Nephron progenitor cell (in vitro differentiated cells): Measurements from ENCODE around the gene CR1.

Experiments used
- DNase-seq: peaks from one replicate; pipeline ENCODE4 v3.0.0; 2021
- H3K27ac Mint-ChIP-seq: 2 replicates; pipeline ENCODE4 v1.8.0; 2021; ENCODE audit warnings: mild to moderate bottlenecking, moderate library complexity, mixed read lengths
- H3K27me3 Mint-ChIP-seq: 2 replicates; pipeline ENCODE4 v1.8.0; 2021; ENCODE audit warnings: mild to moderate bottlenecking, low read depth, mixed read lengths; ENCODE audit not compliant: poor library complexity
- H3K36me3 Mint-ChIP-seq: 2 replicates; pipeline ENCODE4 v1.8.0; 2021; ENCODE audit warnings: low read depth, mixed read lengths
- H3K4me1 Mint-ChIP-seq: 2 replicates; pipeline ENCODE4 v1.8.0; 2021; ENCODE audit warnings: mixed read lengths
- H3K4me3 Mint-ChIP-seq: 2 replicates; pipeline ENCODE4 v1.8.0; 2021; ENCODE audit warnings: mild to moderate bottlenecking, moderate library complexity, mixed read lengths
- H3K9me3 Mint-ChIP-seq: 2 replicates; pipeline ENCODE4 v1.8.0; 2021; ENCODE audit warnings: mild to moderate bottlenecking, moderate library complexity, mixed read lengths
- CTCF ChIP-seq: fragments of 200-600 bp; sonication (generic); IDR thresholded peaks from 2 replicates; pipeline ENCODE4 v1.5.0; 2021; ENCODE audit warnings: antibody characterized with exemption

The CR1 gene

DNA sequence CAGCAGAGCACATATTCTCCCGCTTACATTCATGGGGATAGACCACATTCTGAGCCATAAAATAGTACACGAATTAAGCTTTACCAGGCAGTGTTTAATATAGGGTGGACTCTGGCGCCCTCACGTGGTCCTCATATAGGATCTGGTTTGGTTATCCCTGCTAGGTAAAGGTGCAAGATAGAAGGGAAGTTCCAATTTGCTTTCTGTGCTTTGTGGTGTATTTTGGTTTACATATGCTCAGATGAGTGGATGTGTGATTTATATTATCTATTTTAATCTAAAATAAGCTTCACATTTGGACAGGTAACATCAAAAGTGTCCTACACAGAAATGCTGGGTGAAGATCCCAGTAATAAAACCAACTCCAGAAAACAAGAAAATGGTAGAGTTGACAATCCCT, 3.6 kb downstream of the CR1 start:
- no peaks in the 10 kb centered on the region for H3K36me3 Mint-ChIP-seq
- peak; percentile 62 for DNase-seq
- H3K4me3 Mint-ChIP-seq: no peak overlapping the region
- H3K27me3 Mint-ChIP-seq: peaks cover 36% of the 10 kb centered on the region
- TF ChIP-seq CTCF: peak; percentile 80
- no peaks in the 10 kb centered on the region for H3K9me3 Mint-ChIP-seq
- H3K27ac Mint-ChIP-seq: no peak overlapping the region
- H3K4me1 Mint-ChIP-seq: peaks cover 5% of the 10 kb centered on the region

DNA sequence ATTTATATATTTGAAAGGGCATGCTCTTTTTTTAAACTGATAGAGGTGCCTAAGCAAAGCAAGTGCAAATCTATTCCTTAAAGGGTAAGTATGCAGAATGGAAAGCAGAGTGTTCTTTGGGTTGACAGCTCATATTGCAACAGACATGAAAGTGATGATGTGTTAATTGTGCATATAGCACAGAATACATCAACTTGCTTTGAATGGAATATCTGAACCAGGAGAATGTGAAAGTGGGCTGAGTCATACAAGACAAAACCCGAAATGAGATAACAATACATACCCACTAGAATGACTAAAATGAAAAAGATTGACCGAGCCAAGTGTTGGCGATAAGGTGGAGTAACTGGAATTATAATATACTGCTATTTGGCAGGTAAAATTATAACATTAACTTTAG, 4.3 kb downstream of the CR1 start:
- Mint-ChIP-seq H3K27ac (no peak overlapping the region), H3K4me1 (peaks cover 5% of the 10 kb centered on the region), H3K4me3 (no peak overlapping the region), H3K36me3 (no peaks in the 10 kb centered on the region), H3K27me3 (peaks cover 38% of the 10 kb centered on the region), H3K9me3 (no peaks in the 10 kb centered on the region)
- no peak for TF ChIP-seq CTCF
- DNase-seq: no peak

DNA sequence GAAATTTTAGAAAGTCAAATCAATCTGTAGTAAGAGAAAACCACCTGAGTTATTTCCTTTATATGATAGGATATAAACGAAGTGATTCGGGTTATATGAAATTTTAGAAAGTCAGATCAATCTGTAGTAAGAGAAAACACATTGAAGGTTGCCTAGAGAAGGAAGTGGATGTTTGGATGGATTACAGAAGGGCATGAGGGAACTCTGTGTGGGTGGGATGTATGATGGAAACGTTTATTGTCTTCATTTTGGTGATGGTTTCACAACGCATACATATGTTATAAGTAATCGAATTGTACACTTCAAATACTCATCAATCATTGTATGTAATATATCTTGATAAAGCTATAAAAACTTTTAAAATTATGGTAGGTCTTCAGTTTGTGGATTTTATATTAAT, 5.1 kb downstream of the CR1 start:
- Mint-ChIP-seq H3K4me3 (no peak overlapping the region), H3K27ac (no peak overlapping the region), H3K9me3 (no peaks in the 10 kb centered on the region), H3K27me3 (peaks cover 38% of the 10 kb centered on the region), H3K36me3 (no peaks in the 10 kb centered on the region), H3K4me1 (no peaks in the 10 kb centered on the region)
- no peak for DNase-seq
- no peak for TF ChIP-seq CTCF

DNA sequence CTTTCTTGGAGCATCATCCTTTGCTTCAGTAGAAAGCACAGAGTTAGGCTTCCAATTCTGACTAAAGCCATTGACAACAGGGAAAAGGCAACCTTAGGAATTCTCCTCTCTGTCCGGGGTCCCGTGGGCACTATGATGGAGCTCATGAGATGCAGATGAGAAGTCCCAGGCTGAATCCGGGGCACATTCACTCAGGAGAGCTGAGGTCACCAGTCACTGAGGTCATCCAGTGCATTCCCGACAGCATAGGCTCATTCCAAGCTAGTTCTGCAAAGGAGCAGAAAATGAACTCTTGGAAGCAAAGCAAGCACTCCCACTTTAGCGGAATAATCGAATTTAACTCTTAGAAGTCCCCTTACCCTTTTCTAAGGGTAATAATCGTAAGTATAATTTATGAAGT, 6.8 kb downstream of the CR1 start:
- no peaks in the 10 kb centered on the region for H3K4me1 Mint-ChIP-seq
- H3K36me3 Mint-ChIP-seq: no peaks in the 10 kb centered on the region
- no peak for TF ChIP-seq CTCF
- peaks cover 38% of the 10 kb centered on the region for H3K27me3 Mint-ChIP-seq
- no peak for DNase-seq
- no peak overlapping the region for H3K27ac Mint-ChIP-seq
- H3K9me3 Mint-ChIP-seq: no peaks in the 10 kb centered on the region
- no peak overlapping the region for H3K4me3 Mint-ChIP-seq

- no peak for TF ChIP-seq CTCF
- Mint-ChIP-seq H3K9me3 (no peaks in the 10 kb centered on the region), H3K36me3 (no peaks in the 10 kb centered on the region), H3K4me3 (no peak overlapping the region), H3K4me1 (no peaks in the 10 kb centered on the region), H3K27ac (no peak overlapping the region), H3K27me3 (peaks cover 38% of the 10 kb centered on the region)
- no peak for DNase-seq
These were observed 8.0 kb downstream of the CR1 start for GRCh38 chr1:207503950-207504349.

- DNase-seq: no peak
- H3K4me1 Mint-ChIP-seq: no peaks in the 10 kb centered on the region
- no peaks in the 10 kb centered on the region for H3K36me3 Mint-ChIP-seq
- no peak overlapping the region for H3K27ac Mint-ChIP-seq
- H3K9me3 Mint-ChIP-seq: no peaks in the 10 kb centered on the region
- no peak overlapping the region for H3K4me3 Mint-ChIP-seq
- TF ChIP-seq CTCF: no peak
- peaks cover 38% of the 10 kb centered on the region for H3K27me3 Mint-ChIP-seq
These were observed 8.5 kb downstream of the CR1 start for GRCh38 chr1:207504438-207504837.
